Activated naive CD4-positive, alpha-beta T cell treated with anti-CD3 and anti-CD28 coated beads, Interleukin-2, amount 50 U/mL, for 72 hours (primary cell): ENCODE measurements around the gene EPB41L2. TPM values are rescaled to one million over a fixed set of nuclear protein-coding genes. Genes with fewer than 3 reads are reported as not detected.
"Not testable (repeated sequence)": the region's sequence is repeated elsewhere in the genome, so short reads cannot be mapped to it uniquely, and the experiment has no call there.

Experiments
- ATAC-seq, 2 donors: fragments of 150-1000 bp; cut with Tn5 transposase; 2 replicates each; pipeline ENCODE4 v1.10.0; 2021; ENCODE audit warnings: mild to moderate bottlenecking in 2 of 2, moderate library complexity in 2 of 2
- DNase-seq, 2 donors: peaks; one replicate each; pipeline ENCODE4 v3.0.0; 2021 to 2022; ENCODE audit warnings: low spot score in 2 of 2
- H3K27ac Mint-ChIP-seq, 2 donors: one replicate each; pipeline ENCODE4 v1.8.0; 2022; ENCODE audit warnings: mild to moderate bottlenecking in 2 of 2, mixed read lengths in 2 of 2
- H3K36me3 Mint-ChIP-seq, 2 donors: one replicate each; pipeline ENCODE4 v1.8.0; 2022; ENCODE audit warnings: mixed read lengths in 2 of 2
- H3K9me3 Mint-ChIP-seq, 2 donors: one replicate each; pipeline ENCODE4 v1.8.0; 2022; ENCODE audit warnings: mixed read lengths in 2 of 2
- total RNA-seq, 2 donors: library from RNA; stranded (reverse); gene quantifications; one replicate each; pipeline ENCODE4 v1.2.3, GENCODE V29; 2022

The EPB41L2 gene
- total RNA-seq = 10 to 100 TPM; 25.6 to 41.8 TPM

DNA sequence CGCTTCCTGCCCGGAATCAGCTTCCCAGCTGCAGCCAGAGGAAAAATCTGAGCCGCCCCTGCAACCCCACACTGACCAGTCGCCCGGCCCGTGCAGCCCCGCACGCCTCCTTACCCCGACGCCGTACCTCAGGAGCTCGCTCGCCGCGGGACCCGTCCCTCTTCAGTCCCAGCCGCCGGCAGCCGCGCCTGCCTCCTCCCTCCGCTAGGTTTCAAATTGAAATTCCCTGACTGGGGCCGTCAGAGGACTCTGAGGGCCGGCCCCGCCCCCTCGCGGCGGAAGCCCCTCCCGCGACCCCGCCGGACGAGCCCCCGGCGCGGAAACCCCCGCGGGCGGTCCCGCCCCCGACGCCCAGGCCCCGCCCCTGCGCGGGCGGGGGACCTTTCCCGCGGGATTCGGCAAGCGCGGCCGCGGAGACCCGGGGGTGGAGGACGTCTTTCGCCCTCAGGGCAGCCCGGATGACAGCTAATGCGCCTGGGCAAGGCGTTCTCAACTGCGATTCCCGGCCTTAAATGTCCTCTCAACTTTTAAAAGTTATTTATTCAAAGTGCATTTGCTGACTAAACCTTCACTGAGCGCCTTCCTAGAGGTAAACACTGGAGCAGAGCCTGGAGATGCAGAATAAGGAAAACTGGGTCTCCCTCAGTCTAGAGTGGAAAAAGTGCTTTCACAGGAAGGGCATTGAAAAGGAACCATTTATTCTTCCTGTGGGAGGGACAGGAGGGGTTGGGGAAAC, at the start of gene EPB41L2:
TSS of gene EPB41L2 (minus strand) at position 218 of the 736 bp plus-strand sequence. CDS start 106,760 bp downstream, outside the sequence.
- H3K27ac Mint-ChIP-seq = peak within 1 kb of the TSS in 1 of 2 donors; percentile 50
- DNase-seq = peak; percentile 77 to 89
- no peaks in the 10 kb centered on the region for H3K36me3 Mint-ChIP-seq
- peak; percentile 88 to 90 for ATAC-seq
- peaks cover 0 to 5% of the 10 kb centered on the region in 2 donors for H3K9me3 Mint-ChIP-seq

GRCh38 chr6:131112249-131112648, 49.2 kb upstream of the EPB41L2 start:
- no peak overlapping the region for H3K27ac Mint-ChIP-seq

GRCh38 chr6:131107151-131107550, 44.1 kb upstream of the EPB41L2 start:
- peak in 1 of 2 donors; percentile 33 for ATAC-seq
- no peak overlapping the region for H3K27ac Mint-ChIP-seq
- H3K9me3 Mint-ChIP-seq = no peaks in the 10 kb centered on the region
- DNase-seq = no peak
- H3K36me3 Mint-ChIP-seq = no peaks in the 10 kb centered on the region

More at GRCh38 chr6:131112249-131112648, 49.2 kb upstream of the EPB41L2 start:
- DNase-seq (no peak), ATAC-seq (no peak)
- Mint-ChIP-seq H3K36me3 (no peaks in the 10 kb centered on the region), H3K9me3 (no peaks in the 10 kb centered on the region)

GRCh38 chr6:131103901-131104300, 40.9 kb upstream of the EPB41L2 start:
- ATAC-seq = no peak
- no peak for DNase-seq
- Mint-ChIP-seq H3K9me3 (no peaks in the 10 kb centered on the region), H3K27ac (no peak overlapping the region), H3K36me3 (no peaks in the 10 kb centered on the region)

GRCh38 chr6:131103296-131103695, 40.3 kb upstream of the EPB41L2 start:
- Mint-ChIP-seq H3K9me3 (no peaks in the 10 kb centered on the region), H3K27ac (no peak overlapping the region), H3K36me3 (no peaks in the 10 kb centered on the region)
- no peak for DNase-seq
- ATAC-seq = no peak

DNA sequence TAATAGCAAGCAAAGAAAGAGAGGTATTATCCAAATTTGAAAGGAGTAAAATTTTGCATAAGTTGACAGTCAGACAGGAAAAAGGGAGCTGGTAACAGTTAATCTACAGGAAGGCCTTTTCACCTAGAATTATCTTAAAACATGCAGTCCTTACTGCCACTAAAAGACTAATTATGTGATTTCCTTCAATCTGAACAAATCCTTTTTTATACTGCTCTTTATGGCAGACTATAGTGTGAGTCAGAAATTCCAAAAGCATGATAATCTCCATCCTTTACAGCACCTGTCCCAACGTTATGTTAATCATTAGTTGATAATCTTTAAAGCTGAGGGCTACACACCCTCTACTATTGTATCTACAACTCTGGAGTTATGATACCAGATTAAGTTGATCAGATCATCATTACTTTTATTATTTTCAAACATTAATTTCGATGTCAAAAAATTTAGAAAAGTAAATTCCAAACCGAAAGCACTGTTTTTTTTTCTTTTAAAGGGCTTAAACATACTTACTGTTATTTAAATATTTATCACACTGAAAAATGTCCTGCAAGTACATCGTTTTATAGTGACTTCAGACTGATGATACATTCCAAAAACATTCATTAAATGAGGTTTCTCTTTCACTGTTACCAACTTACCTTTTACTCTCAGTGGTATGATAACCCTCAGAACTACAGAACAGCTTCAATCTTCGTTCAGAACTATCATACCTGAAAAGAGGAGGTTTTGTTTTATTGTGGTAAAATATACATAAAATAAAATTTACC, 39.1 kb upstream of the EPB41L2 start:
- Mint-ChIP-seq H3K27ac (no peak overlapping the region), H3K36me3 (no peaks in the 10 kb centered on the region), H3K9me3 (no peaks in the 10 kb centered on the region)
- DNase-seq (no peak), ATAC-seq (no peak)

GRCh38 chr6:131096786-131097185, 33.7 kb upstream of the EPB41L2 start:
- DNase-seq = no peak
- ATAC-seq = no peak
- Mint-ChIP-seq H3K27ac (no peak overlapping the region), H3K9me3 (peaks cover 0 to 4% of the 10 kb centered on the region in 2 donors), H3K36me3 (peaks cover under 1 to 5% of the 10 kb centered on the region in 2 donors)

DNA sequence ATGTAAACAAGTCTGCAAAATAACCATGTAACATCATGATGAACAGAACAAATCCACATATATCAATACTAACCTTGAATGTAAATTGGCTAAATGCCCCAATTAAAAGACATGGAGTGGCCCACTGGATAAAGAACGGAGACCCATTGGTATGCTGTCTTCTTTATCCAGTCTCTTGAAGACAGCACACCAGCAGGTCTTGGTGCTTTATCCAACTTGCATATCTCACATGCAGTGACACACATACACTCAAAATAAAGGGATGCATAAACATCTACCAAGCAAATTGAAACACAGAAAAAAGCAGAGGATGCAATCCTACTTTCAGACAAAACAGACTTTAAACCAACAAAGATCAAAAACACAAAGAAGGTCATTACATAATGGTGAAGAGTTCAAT, 30.3 kb upstream of the EPB41L2 start:
- peaks cover 5 to 8% of the 10 kb centered on the region in 2 donors for H3K9me3 Mint-ChIP-seq
- peaks cover 14 to 19% of the 10 kb centered on the region in 2 donors for H3K36me3 Mint-ChIP-seq
- H3K27ac Mint-ChIP-seq = no peak overlapping the region
- ATAC-seq = no peak
- DNase-seq = no peak

GRCh38 chr6:131091944-131092343, 28.9 kb upstream of the EPB41L2 start:
- not testable (repeated sequence) for H3K27ac Mint-ChIP-seq, ATAC-seq, DNase-seq
- H3K36me3 Mint-ChIP-seq = peaks cover 14 to 22% of the 10 kb centered on the region in 2 donors
- H3K9me3 Mint-ChIP-seq = peaks cover 8 to 11% of the 10 kb centered on the region in 2 donors

DNA sequence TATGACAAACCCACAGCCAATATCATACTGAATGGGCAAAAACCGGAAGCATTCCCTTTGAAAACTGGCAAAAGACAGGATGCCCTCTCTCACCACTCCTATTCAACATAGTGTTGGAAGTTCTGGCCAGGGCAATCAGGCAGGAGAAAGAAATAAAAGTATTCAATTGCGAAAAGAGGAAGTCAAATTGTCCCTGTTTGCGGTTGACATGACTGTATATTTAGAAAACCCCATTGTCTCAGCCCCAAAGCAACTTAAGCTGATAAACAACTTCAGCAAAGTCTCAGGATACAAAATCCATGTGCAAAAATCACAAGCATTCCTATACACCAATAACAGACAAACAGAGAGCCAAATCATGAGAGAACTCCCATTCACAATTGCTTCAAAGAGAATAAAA, 27.3 kb upstream of the EPB41L2 start:
- Mint-ChIP-seq H3K36me3 (peaks cover 24 to 27% of the 10 kb centered on the region in 2 donors), H3K9me3 (peaks cover 8 to 18% of the 10 kb centered on the region in 2 donors)

DNA sequence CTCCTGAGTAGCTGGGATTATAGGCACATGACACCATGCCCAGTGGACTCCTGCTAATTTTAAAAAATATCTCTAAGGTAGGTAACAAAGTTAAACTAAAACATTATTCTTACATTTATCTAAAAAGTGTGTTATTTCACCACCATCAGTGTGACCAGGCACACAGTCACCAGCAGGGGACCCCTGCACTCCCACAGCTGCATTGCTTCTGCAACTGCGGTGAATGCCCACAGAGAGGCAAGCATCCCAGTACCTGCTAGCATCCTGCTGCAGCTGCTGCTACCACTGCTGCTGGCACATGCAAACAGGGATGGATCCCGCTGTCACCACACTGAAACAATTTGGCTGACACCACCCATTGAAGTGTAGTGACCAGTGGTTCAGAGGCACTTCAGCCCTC, 21.9 kb upstream of the EPB41L2 start:
- Mint-ChIP-seq H3K36me3 (peaks cover 11 to 19% of the 10 kb centered on the region in 2 donors), H3K9me3 (peaks cover 4 to 18% of the 10 kb centered on the region in 2 donors), H3K27ac (no peak overlapping the region)
- no peak for ATAC-seq
- DNase-seq = no peak

More for the DNA sequence above, 27.3 kb upstream of the EPB41L2 start:
- DNase-seq, H3K27ac Mint-ChIP-seq, ATAC-seq: not testable (repeated sequence)

DNA sequence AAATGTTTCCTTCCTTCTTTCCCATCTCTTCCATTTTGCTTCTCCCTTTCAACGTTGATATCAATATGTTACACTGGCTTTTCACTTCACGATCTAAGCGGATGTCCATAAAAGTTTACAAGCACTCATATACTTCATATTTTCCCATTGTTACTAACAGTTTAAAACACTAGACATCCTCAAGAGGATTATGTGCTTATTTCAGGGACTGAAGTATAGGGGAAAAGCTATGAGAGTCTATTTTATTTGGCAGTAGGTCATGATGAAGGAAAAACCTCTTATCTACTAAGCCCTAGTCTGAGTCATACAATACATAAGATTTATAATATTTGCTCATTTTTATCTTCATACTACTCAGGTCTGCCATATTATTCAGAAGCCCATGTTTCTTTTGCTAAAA, 20.6 kb upstream of the EPB41L2 start:
- Mint-ChIP-seq H3K36me3 (peaks cover 10% of the 10 kb centered on the region in 2 donors), H3K27ac (no peak overlapping the region), H3K9me3 (peaks cover 0 to 13% of the 10 kb centered on the region in 2 donors)
- no peak for DNase-seq
- no peak for ATAC-seq

DNA sequence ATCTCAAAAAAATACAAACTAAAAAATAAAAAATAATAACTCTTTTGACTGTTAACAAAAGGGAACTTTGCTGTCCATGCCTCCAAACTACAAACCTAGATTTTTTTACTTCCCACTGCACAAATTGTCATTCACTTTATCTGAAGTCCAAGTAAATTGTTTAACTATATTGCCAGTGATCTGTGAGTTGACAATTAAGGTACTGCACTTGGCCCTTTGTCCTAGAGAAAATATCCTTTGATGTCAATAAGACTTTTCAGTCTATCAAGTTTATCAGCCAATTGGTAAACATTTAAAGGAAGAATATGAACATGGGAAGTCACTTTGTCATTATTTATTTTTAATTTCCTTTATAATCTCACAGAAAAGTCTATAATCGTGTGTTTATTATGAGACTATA, 19.3 kb upstream of the EPB41L2 start:
- ATAC-seq = no peak
- DNase-seq = no peak
- Mint-ChIP-seq H3K9me3 (peaks cover 0 to 9% of the 10 kb centered on the region in 2 donors), H3K36me3 (peaks cover 5 to 10% of the 10 kb centered on the region in 2 donors), H3K27ac (no peak overlapping the region)

DNA sequence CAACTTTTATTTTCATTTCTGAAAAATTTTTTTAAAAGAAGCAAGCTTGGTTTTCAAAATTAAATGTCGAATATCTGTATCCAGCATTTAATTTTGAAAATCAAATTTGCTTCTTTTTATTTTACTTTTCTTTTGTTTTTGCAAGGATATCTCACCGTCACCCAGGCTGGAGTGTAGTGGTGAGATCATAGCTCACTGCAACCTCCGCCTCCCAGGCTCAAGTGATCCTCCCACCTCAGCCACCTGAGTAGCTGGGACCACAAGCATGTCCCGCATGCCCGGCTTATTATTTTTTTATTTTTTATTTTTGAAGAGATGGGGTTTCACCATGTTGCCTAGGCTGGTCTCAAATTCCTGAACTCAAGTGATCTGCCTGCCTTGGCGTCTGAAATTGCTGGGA, 17.0 kb upstream of the EPB41L2 start:
- no peak for ATAC-seq
- H3K9me3 Mint-ChIP-seq = no peaks in the 10 kb centered on the region
- no peak for DNase-seq
- no peak overlapping the region for H3K27ac Mint-ChIP-seq
- H3K36me3 Mint-ChIP-seq = no peaks in the 10 kb centered on the region

- Mint-ChIP-seq H3K36me3 (no peaks in the 10 kb centered on the region), H3K9me3 (peaks cover 3 to 5% of the 10 kb centered on the region in 2 donors), H3K27ac (no peak overlapping the region)
- peak in 1 of 2 donors; percentile 96 for ATAC-seq
- DNase-seq = no peak
Observed at GRCh38 chr6:131073577-131073976, 10.5 kb upstream of the EPB41L2 start.

DNA sequence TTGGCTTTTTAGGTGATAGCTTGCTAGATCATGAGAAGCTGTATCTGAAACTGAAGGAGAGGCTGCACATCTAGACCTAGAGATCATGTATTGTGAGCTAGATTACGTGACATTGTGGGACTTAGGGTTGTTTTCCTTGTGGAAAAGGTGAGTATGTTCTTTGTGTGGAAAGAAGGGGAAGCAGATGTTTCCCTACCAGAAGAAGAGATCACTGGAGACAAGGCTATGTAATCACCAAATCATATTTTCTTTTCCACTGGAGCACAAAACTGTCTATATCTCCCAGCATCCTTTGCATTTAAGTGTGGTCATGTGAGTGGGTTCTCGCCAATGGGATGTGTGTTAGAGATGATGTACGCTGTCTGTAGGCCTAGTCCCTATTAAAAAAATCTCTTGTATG, 7.0 kb upstream of the EPB41L2 start:
- Mint-ChIP-seq H3K36me3 (no peaks in the 10 kb centered on the region), H3K9me3 (peaks cover 3 to 10% of the 10 kb centered on the region in 2 donors), H3K27ac (no peak overlapping the region)
- DNase-seq = no peak
- no peak for ATAC-seq

GRCh38 chr6:131068165-131068564, 5.1 kb upstream of the EPB41L2 start:
- DNase-seq = no peak
- no peak overlapping the region for H3K27ac Mint-ChIP-seq
- H3K9me3 Mint-ChIP-seq = peaks cover 3 to 5% of the 10 kb centered on the region in 2 donors
- no peak for ATAC-seq
- H3K36me3 Mint-ChIP-seq = no peaks in the 10 kb centered on the region
